ENCODE data around the gene BCL6. TPM values are rescaled to one million over a fixed set of nuclear protein-coding genes. Genes with fewer than 3 reads are reported as not detected.

Gene BCL6
- total RNA-seq, 2 experiments from 2014 or later, result 76.6 to 79.6 TPM

DNA sequence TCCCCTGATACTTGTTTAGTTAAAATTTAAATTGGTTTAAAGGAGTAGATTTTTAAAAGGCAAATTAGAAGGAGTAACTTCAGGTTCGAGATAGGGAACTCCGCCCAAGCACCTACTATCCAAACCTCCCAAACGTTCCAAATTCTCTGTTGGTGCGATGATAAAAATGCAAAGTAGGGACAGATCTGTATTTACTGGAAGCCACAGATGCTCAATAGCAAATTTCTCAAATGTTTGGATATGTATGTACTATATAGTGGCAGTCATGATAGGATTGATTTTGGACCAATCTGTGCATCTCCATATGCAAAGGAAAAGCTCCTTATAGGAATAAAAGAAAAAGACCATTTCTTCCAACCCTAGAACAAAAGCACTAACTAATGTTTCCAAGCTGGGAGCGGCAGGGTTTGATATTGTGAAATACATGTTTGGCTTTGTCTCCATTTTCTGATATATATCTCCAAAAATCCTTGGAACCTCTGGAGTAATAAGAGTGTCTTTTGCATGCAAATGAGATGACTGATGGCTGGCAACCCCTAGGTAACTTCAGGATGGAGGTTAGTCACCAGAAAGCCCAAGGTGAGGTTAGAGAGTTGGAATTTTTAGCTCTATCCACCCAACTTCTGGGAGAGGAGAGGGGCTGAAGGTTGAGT, 58.5 kb downstream of the BCL6 start:
- no peak overlapping the region for H3K27ac ChIP-seq (ENCODE audit: low read depth in 1 of 2, low read length in 2 of 2)
- TF ChIP-seq CTCF (IDR thresholded peaks at IDR 0.05), result no peak
- no peaks in the 10 kb centered on the region for H3K36me3 ChIP-seq (ENCODE audit: insufficient read depth, low read length)
- H3K27me3 ChIP-seq (ENCODE audit: control insufficient read depth in 1 of 2, insufficient read depth in 2 of 2, low read length in 2 of 2), result peaks cover 0 to 11% of the 10 kb centered on the region in 2 experiments
- Mint-ChIP-seq H3K9me3 (no peaks in the 10 kb centered on the region), H3K27me3 (peaks cover 44% of the 10 kb centered on the region), H3K4me1 (ENCODE audit: low read depth) (no peaks in the 10 kb centered on the region), H3K4me3 (no peak overlapping the region), H3K36me3 (ENCODE audit: low read depth) (no peaks in the 10 kb centered on the region), H3K27ac (no peak overlapping the region)
- CTCF ChIA-PET, result no interaction called here
- no peak overlapping the region for H3K4me3 ChIP-seq (ENCODE audit: low read length)
- intact Hi-C loops (cut with DNase I, micrococcal nuclease), result no loop called here
- no peak for DNase-seq
- peaks cover 4 to 15% of the 10 kb centered on the region in 2 experiments for H3K9me3 ChIP-seq (ENCODE audit: control insufficient read depth in 1 of 2, insufficient read depth in 1 of 2, low read length in 2 of 2)
- no peak for ATAC-seq (ENCODE audit: poor library complexity)
- POLR2A ChIA-PET, result no interaction called here
- no peaks in the 10 kb centered on the region for H3K4me1 ChIP-seq (ENCODE audit: insufficient read depth, low read length)

GRCh38 chr3:187685948-187686347, 59.3 kb downstream of the BCL6 start:
- CTCF ChIA-PET, result no interaction called here
- DNase-seq (no peak), ATAC-seq (ENCODE audit: poor library complexity) (no peak)
- no peaks in the 10 kb centered on the region for H3K36me3 Mint-ChIP-seq (ENCODE audit: low read depth)
- intact Hi-C loops (cut with DNase I, micrococcal nuclease), result no loop called here
- Histone ChIP-seq H3K4me1 (ENCODE audit: insufficient read depth, low read length) (no peaks in the 10 kb centered on the region), H3K27ac (ENCODE audit: low read depth in 1 of 2, low read length in 2 of 2) (no peak overlapping the region), H3K9me3 (ENCODE audit: control insufficient read depth in 1 of 2, insufficient read depth in 1 of 2, low read length in 2 of 2) (peaks cover 4 to 15% of the 10 kb centered on the region in 2 experiments), H3K27me3 (ENCODE audit: control insufficient read depth in 1 of 2, insufficient read depth in 2 of 2, low read length in 2 of 2) (peaks cover 0 to 16% of the 10 kb centered on the region in 2 experiments), H3K4me3 (ENCODE audit: low read length) (no peak overlapping the region), H3K36me3 (ENCODE audit: insufficient read depth, low read length) (no peaks in the 10 kb centered on the region)
- no peak for TF ChIP-seq CTCF (IDR thresholded peaks at IDR 0.05)
- H3K27me3 Mint-ChIP-seq, result peaks cover 42% of the 10 kb centered on the region
- H3K9me3 Mint-ChIP-seq, result no peaks in the 10 kb centered on the region
- H3K4me1 Mint-ChIP-seq (ENCODE audit: low read depth), result no peaks in the 10 kb centered on the region
- no peak overlapping the region for H3K27ac Mint-ChIP-seq
- no peak overlapping the region for H3K4me3 Mint-ChIP-seq
- POLR2A ChIA-PET, result no interaction called here

GRCh38 chr3:187684880-187685279, 60.4 kb downstream of the BCL6 start:
- H3K4me1 ChIP-seq (ENCODE audit: insufficient read depth, low read length), result no peaks in the 10 kb centered on the region
- POLR2A ChIA-PET, result no interaction called here
- H3K4me1 Mint-ChIP-seq (ENCODE audit: low read depth), result no peaks in the 10 kb centered on the region
- intact Hi-C loops (cut with DNase I, micrococcal nuclease), result no loop called here
- H3K4me3 ChIP-seq (ENCODE audit: low read length), result no peak overlapping the region
- DNase-seq (no peak), ATAC-seq (ENCODE audit: poor library complexity) (no peak)
- H3K36me3 ChIP-seq (ENCODE audit: insufficient read depth, low read length), result no peaks in the 10 kb centered on the region
- no peak for TF ChIP-seq CTCF (IDR thresholded peaks at IDR 0.05)
- H3K4me3 Mint-ChIP-seq, result no peak overlapping the region
- H3K9me3 Mint-ChIP-seq, result no peaks in the 10 kb centered on the region
- H3K27ac Mint-ChIP-seq, result no peak overlapping the region
- H3K27me3 ChIP-seq (ENCODE audit: control insufficient read depth in 1 of 2, insufficient read depth in 2 of 2, low read length in 2 of 2), result peaks cover 6 to 16% of the 10 kb centered on the region in 2 experiments
- peaks cover 4 to 15% of the 10 kb centered on the region in 2 experiments for H3K9me3 ChIP-seq (ENCODE audit: control insufficient read depth in 1 of 2, insufficient read depth in 1 of 2, low read length in 2 of 2)
- no peaks in the 10 kb centered on the region for H3K36me3 Mint-ChIP-seq (ENCODE audit: low read depth)
- H3K27ac ChIP-seq (ENCODE audit: low read depth in 1 of 2, low read length in 2 of 2), result no peak overlapping the region
- CTCF ChIA-PET, result interaction anchor here (0.7 kb wide), 1 partner anchor 366 kb away, joined by 3 read pairs; no protein-coding TSS in a partner anchor
- H3K27me3 Mint-ChIP-seq, result peaks cover 41% of the 10 kb centered on the region
